H1 (cell line): ENCODE results near the gene RALA. TPM values are rescaled to one million over a fixed set of nuclear protein-coding genes. Genes with fewer than 3 reads are reported as not detected.

Source experiments
- ASH2L ChIP-seq: fragments of 200-600, 300-600 bp; sonication (generic); IDR thresholded peaks from one replicate; pipeline ENCODE4 v1.7.1; 2017; ENCODE audit warnings: low read length
- BCL11A ChIP-seq, 2 experiments: IDR thresholded peaks; one replicate each; pipeline ENCODE4 v1.6.1; 2011; ENCODE audit warnings: low read depth in 2 of 2, low read length in 2 of 2, mild to moderate bottlenecking in 2 of 2
- EGR1 ChIP-seq: IDR thresholded peaks from 2 replicates; pipeline ENCODE4 v1.6.1; 2011; ENCODE audit warnings: low read depth, low read length, borderline replicate concordance
- KDM1A ChIP-seq: fragments of 200-600, 300-600 bp; sonication (generic); IDR thresholded peaks from 2 replicates; pipeline ENCODE4 v1.7.1; 2016; ENCODE audit warnings: mild to moderate bottlenecking, low read length, borderline replicate concordance
- KDM5A ChIP-seq: fragments of 200-600 bp; IDR thresholded peaks from 2 replicates; pipeline ENCODE4 v1.7.1; 2012; ENCODE audit warnings: mild to moderate bottlenecking, low read length, inconsistent platforms, mixed read lengths
- RAD21 ChIP-seq, 2 experiments: IDR thresholded peaks in 1 of 2; conservative IDR thresholded peaks in 1 of 2; 2 replicates each; pipeline ENCODE4 v1.6.1; 2011; ENCODE audit warnings: low read depth in 2 of 2, low read length in 2 of 2, improper control_type of control experiment in 1 of 2, inconsistent platforms in 1 of 2, mild to moderate bottlenecking in 1 of 2, moderate library complexity in 1 of 2
- SP1 ChIP-seq: IDR thresholded peaks from 2 replicates; pipeline ENCODE4 v1.6.1; 2011; ENCODE audit warnings: low read depth, low read length
- SUZ12 ChIP-seq: fragments of 200-600 bp; sonication (generic); IDR thresholded peaks from 2 replicates; pipeline ENCODE4 v1.6.1; 2012; ENCODE audit warnings: mild to moderate bottlenecking, inconsistent platforms, low read length, moderate library complexity, mixed read lengths
- ZNF274 ChIP-seq: IDR thresholded peaks from 2 replicates; pipeline ENCODE4 v1.7.0; 2012; ENCODE audit warnings: low read length, borderline replicate concordance; ENCODE audit errors: extremely low read depth
- polyA plus RNA-seq, 7 experiments: library from polyadenylated mRNA; depleted of rRNA in 3 of 7; stranded (reverse) in 5 of 7; unstranded in 2 of 7; fragments of >200 nt in 5 of 7; fragments of 200-250 nt in 2 of 7; gene quantifications; 1 replicate in 5 of 7; 2 replicates in 1 of 7; 4 replicates in 1 of 7; pipeline versions ENCODE4 v1.2.1 to v1.2.3, GENCODE V29; 2011 to 2013; ENCODE audit warnings: missing spikeins in 2 of 7, mixed read lengths in 2 of 7
- total RNA-seq: library from RNA; stranded (reverse); fragmentation: NEBNext Ultra II Directional; extraction: Animal tissue kit (Norgen Biotek cat#: 25700); gene quantifications from 2 replicates; pipeline ENCODE4 v1.2.1, GENCODE V29; 2021
- TF ChIP-seq, protein P1 (sequence below): fragments of 300-600 bp; sonication (generic); IDR thresholded peaks from 2 replicates; pipeline ENCODE4 v1.7.1; 2012; ENCODE audit warnings: low read length, moderate library complexity, mild to moderate bottlenecking, inconsistent platforms; ENCODE audit not compliant: insufficient replicate concordance
- TF ChIP-seq, protein P2 (sequence below): IDR thresholded peaks from 2 replicates; pipeline ENCODE4 v1.6.1; 2011; ENCODE audit warnings: low read depth, mild to moderate bottlenecking, low read length; ENCODE audit not compliant: insufficient read depth

RALA gene
- total and polyA plus RNA-seq, 2 of the 8 experiments (the other 6 are each of a cell fraction or from before 2014, with no cell fraction given) = 24.1 to 72.8 TPM

DNA sequence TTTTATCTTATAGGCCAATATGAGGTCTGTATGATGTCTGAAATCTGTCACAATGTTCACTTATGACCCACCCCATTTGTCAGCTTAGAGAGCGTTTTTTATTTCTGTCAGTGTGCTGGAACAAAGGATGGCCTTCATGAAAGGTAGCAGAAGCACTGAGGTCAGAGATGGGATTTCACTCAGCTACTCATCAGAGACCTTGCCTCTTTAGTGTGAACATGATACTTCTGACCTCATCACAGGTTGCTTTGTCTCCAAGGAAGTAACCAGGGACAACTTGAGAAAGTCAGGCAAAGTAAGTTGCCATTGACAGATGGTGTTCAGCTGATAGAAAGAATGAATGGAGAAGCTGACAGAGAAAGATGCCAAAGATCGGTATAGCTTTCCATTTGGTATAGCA, 40.8 kb upstream of the RALA start (continued):
- TF ChIP-seq, protein P1, sequence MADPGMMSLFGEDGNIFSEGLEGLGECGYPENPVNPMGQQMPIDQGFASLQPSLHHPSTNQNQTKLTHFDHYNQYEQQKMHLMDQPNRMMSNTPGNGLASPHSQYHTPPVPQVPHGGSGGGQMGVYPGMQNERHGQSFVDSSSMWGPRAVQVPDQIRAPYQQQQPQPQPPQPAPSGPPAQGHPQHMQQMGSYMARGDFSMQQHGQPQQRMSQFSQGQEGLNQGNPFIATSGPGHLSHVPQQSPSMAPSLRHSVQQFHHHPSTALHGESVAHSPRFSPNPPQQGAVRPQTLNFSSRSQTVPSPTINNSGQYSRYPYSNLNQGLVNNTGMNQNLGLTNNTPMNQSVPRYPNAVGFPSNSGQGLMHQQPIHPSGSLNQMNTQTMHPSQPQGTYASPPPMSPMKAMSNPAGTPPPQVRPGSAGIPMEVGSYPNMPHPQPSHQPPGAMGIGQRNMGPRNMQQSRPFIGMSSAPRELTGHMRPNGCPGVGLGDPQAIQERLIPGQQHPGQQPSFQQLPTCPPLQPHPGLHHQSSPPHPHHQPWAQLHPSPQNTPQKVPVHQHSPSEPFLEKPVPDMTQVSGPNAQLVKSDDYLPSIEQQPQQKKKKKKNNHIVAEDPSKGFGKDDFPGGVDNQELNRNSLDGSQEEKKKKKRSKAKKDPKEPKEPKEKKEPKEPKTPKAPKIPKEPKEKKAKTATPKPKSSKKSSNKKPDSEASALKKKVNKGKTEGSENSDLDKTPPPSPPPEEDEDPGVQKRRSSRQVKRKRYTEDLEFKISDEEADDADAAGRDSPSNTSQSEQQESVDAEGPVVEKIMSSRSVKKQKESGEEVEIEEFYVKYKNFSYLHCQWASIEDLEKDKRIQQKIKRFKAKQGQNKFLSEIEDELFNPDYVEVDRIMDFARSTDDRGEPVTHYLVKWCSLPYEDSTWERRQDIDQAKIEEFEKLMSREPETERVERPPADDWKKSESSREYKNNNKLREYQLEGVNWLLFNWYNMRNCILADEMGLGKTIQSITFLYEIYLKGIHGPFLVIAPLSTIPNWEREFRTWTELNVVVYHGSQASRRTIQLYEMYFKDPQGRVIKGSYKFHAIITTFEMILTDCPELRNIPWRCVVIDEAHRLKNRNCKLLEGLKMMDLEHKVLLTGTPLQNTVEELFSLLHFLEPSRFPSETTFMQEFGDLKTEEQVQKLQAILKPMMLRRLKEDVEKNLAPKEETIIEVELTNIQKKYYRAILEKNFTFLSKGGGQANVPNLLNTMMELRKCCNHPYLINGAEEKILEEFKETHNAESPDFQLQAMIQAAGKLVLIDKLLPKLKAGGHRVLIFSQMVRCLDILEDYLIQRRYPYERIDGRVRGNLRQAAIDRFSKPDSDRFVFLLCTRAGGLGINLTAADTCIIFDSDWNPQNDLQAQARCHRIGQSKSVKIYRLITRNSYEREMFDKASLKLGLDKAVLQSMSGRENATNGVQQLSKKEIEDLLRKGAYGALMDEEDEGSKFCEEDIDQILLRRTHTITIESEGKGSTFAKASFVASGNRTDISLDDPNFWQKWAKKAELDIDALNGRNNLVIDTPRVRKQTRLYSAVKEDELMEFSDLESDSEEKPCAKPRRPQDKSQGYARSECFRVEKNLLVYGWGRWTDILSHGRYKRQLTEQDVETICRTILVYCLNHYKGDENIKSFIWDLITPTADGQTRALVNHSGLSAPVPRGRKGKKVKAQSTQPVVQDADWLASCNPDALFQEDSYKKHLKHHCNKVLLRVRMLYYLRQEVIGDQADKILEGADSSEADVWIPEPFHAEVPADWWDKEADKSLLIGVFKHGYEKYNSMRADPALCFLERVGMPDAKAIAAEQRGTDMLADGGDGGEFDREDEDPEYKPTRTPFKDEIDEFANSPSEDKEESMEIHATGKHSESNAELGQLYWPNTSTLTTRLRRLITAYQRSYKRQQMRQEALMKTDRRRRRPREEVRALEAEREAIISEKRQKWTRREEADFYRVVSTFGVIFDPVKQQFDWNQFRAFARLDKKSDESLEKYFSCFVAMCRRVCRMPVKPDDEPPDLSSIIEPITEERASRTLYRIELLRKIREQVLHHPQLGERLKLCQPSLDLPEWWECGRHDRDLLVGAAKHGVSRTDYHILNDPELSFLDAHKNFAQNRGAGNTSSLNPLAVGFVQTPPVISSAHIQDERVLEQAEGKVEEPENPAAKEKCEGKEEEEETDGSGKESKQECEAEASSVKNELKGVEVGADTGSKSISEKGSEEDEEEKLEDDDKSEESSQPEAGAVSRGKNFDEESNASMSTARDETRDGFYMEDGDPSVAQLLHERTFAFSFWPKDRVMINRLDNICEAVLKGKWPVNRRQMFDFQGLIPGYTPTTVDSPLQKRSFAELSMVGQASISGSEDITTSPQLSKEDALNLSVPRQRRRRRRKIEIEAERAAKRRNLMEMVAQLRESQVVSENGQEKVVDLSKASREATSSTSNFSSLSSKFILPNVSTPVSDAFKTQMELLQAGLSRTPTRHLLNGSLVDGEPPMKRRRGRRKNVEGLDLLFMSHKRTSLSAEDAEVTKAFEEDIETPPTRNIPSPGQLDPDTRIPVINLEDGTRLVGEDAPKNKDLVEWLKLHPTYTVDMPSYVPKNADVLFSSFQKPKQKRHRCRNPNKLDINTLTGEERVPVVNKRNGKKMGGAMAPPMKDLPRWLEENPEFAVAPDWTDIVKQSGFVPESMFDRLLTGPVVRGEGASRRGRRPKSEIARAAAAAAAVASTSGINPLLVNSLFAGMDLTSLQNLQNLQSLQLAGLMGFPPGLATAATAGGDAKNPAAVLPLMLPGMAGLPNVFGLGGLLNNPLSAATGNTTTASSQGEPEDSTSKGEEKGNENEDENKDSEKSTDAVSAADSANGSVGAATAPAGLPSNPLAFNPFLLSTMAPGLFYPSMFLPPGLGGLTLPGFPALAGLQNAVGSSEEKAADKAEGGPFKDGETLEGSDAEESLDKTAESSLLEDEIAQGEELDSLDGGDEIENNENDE = no peak
- TF ChIP-seq KDM5A (no peak), EGR1 (no peak), KDM1A (no peak), BCL11A (IDR thresholded peaks at IDR 0.05; ENCODE audit: low read depth in 2 of 2, low read length in 2 of 2) (no peak), ASH2L (no peak), ZNF274 (no peak), SUZ12 (no peak), RAD21 (IDR thresholded peaks at IDR 0.05 in 1 of 2, conservative IDR thresholded peaks at IDR 0.05 in 1 of 2; ENCODE audit: low read depth in 2 of 2, low read length in 2 of 2) (no peak), SP1 (no peak)
- TF ChIP-seq, protein P2, sequence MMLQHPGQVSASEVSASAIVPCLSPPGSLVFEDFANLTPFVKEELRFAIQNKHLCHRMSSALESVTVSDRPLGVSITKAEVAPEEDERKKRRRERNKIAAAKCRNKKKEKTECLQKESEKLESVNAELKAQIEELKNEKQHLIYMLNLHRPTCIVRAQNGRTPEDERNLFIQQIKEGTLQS = no peak
